GM19455 (cell line): ENCODE data around the gene STAMBP.
A peak's percentile ranks its signal among the peaks of the same experiment; 100 is the strongest.
"Not testable (repeated sequence)": the region's sequence is repeated elsewhere in the genome, so short reads cannot be mapped to it uniquely, and the experiment has no call there.

ENCODE experiments used
- ATAC-seq: cut with Tn5 transposase; IDR thresholded peaks from one replicate; pipeline ENCODE4 v1.9.1; 2021; ENCODE audit not compliant: unreplicated experiment

STAMBP gene

GRCh38 chr2:73828818-73829570 is at the start of gene STAMBP:
Gene STAMBP (plus strand): TSS chr2:73828961. CDS start chr2:73830857, 1,896 bp downstream.
- peak; percentile 84 for ATAC-seq

DNA sequence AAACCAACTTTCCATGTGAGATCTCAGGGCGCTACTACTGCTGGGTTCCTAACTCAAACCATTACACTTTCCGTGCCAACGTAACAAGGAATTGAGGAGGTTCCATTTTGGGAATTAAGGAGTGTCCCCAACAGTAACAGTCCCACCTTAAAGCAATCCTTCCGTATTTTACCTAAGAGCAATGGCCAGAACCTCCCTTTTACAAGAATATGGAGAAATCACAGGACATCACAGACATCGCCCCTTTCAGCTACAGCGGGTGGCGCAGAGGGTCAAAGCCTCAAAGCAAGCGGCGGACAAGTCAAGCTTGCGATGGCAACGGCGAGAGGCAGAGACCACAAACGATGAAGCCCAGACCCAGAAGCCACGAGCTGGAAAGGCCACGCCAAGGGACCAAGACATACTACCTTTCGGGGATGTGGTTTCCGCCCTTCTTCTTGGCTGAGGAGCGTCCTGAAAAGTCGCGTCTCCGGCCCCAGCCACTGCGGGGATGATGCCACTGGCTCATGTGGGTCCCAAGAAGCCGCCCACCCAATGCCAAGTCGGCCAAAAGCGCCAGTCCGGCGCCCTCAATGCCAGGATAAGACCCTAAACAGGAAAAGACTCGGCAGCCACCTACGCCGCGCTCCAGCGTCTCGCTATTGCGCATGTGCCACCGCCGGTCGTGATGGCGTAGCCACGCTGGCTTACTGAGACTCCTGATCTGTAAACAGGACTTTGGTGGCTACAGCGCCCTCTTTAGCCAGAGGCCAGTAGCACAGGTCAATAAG is 49.1 kb upstream of the STAMBP start, which contains the start of gene DUSP11:
DUSP11 (minus strand) TSS at position 637 of the 770 bp plus-strand sequence; CDS start at position 508, 129 bp downstream.
- ATAC-seq: peak; percentile 99

DNA sequence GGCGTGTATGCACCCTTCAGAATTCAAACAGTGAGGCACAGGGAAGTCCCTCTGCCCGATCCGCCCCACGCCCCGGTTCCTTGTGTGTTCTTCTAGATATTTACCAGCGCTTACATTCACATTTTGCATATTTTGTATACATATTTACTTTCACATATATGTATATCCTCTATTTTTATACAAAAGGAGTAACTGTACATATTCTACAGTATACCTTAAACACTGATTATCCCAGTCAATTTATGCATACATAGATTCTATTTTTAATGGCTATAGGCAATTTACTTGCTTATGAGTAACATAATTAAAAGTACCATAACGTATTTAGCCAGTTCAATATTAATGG is 48.6 kb upstream of the STAMBP start:
- no peak for ATAC-seq

GRCh38 chr2:73783402-73783801 is 45.4 kb upstream of the STAMBP start:
- ATAC-seq: not testable (repeated sequence)

GRCh38 chr2:73783883-73784282 is 44.9 kb upstream of the STAMBP start, which contains the start of gene C2orf78:
Gene C2orf78 (plus strand): TSS chr2:73784183. CDS start chr2:73784310, 127 bp downstream.
- ATAC-seq: not testable (repeated sequence)

DNA sequence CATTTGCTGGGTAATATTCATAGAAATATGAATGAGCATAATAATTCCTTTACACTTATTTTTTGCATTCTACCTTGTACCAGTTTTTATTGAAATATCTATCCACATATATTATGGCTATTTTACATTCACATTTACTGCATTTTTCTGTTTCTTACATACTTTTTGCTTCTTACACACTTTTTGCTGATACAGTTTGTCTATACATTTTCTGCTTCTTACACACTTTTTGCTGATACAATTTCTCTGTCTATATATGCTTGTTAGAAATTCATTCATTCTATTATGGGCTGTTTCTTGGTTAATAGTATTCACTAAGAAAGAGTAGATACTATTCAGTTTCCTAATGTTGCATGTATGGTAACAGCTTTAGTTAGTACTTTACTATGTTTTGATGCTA is 16.9 kb upstream of the STAMBP start:
- no peak for ATAC-seq

- ATAC-seq: no peak
These were observed 16.1 kb upstream of the STAMBP start for GRCh38 chr2:73812635-73813034.

DNA sequence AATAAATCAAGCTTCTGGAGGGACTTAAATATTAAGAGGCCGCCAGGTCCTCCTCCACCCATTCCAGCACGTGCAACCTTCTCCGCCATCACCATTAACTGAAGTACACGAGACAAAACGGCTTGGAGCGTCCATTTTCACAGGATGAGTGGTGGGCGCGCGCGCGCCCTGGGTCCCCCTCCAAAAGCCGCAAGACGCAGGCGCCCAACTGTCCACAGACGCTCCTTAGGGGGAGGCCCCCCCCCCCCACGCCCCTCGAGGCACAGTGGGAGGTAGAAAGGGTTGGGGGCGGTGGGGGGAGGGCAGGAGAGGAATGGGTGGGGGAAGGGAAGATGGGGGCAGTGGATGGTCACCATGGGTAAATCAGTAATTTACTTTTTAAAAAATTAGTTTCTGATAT is 10.5 kb upstream of the STAMBP start:
- ATAC-seq: no peak

- peak; percentile 59 for ATAC-seq
These were observed 7.5 kb upstream of the STAMBP start for GRCh38 chr2:73821227-73821626.

GRCh38 chr2:73821669-73822068 is 7.1 kb upstream of the STAMBP start:
- no peak for ATAC-seq

GRCh38 chr2:73822276-73822675 is 6.5 kb upstream of the STAMBP start:
- ATAC-seq: no peak

- no peak for ATAC-seq
These were observed 5.8 kb upstream of the STAMBP start for GRCh38 chr2:73822991-73823390.

- ATAC-seq: no peak
These were observed 5.3 kb upstream of the STAMBP start for GRCh38 chr2:73823416-73823815.

DNA sequence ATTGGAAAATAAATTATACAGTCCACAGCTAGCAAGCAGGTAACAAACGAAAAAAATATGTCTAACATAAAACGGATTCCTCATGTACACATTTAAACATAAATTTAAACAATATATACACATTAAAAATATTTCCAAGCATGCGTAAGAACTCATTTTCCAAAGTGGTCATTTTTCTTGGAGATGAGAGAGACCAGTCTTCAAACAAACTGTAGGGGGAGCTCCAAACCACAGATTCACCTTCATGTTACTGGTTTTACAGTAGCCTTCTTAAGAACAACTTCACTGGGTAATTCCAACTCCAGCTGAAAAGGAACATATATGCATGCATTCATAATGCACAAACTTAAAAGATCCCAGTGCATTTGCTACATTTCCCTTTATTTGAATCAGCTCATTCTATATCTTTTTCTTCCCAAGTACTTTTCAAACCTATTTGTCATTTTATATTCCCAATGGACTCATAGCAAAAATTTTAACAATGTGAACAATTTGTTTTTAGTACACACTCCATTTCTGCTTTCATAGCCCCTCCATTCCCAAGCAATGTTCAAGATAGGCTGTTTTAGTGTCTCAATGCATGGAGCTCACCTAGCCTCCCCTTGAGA is 4.7 kb upstream of the STAMBP start:
- no peak for ATAC-seq

GRCh38 chr2:73825408-73825807 is 3.4 kb upstream of the STAMBP start:
- no peak for ATAC-seq

DNA sequence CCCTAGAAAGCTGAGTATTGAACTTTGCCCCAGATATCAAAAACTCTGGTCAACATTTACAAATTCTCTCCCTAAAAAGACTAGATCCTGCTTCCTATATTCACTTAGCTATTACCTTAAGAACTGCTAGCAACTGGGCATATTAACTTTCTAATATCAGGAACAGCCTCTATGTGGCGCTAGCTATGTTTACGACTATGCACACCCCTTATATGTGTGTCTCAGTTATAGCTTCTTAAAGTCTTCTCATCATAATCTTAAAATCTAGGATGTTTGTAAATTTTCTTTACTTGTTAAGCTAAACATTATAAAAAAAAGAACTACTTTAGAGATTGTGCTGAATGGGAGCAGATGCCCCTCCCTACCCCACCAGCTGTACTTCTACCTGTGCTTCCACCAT is 1.7 kb upstream of the STAMBP start:
- ATAC-seq: no peak

GRCh38 chr2:73827660-73828388 is 937 bp upstream of the STAMBP start:
- ATAC-seq: no peak

GRCh38 chr2:73828389-73828817 is 358 bp upstream of the STAMBP start:
- ATAC-seq: no peak

DNA sequence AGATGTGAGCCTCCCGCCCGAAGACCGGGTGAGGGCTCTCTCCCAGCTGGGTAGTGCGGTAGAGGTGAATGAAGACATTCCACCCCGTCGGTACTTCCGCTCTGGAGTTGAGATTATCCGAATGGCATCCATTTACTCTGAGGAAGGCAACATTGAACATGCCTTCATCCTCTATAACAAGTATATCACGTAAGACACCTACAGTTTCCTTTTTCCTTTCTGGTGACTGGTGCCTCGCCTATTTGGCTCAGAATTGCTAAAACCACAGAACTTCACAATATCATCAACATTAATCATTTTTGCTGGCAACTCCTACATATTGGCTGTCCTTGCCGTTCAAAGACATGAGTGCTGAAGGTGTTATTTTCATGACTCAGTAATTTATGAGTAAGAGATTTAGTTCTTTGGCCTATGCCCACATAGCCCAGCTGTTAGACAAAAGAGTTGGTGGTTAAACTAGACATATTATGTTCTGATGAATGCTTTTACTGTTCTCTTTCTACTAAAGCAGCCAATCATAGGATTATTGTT is 2.2 kb downstream of the STAMBP start:
- no peak for ATAC-seq

DNA sequence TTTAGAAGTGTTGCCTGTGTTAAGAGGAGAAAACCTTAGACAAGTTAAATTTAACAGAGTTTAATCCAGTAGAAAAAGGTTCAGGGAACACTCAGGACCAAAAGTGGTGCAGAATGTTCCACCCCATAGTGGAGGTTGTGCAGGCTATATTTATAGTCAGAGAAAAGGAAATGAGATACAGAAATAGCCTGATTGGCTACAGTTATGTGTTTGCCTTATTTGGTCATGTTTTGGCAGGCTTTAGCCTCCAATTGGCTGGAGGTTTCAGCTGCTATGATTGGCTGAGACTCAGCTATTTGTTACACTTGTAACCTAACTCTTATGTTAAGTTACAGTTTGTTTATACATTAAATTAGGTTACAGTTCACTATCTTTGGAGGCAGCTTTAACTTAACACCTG is 4.2 kb downstream of the STAMBP start:
- ATAC-seq: no peak
